GM23248 (cell line): Measurements from ENCODE around the gene ZSCAN5B. TPM values are rescaled to one million over a fixed set of nuclear protein-coding genes. Genes with fewer than 3 reads are reported as not detected.

ENCODE experiments used
- DNase-seq: peaks from one replicate; pipeline ENCODE4 v3.0.0-alpha.2; 2015
- H2AFZ ChIP-seq: fragments of 200-600 bp; sonication (generic); 2 replicates; pipeline ENCODE4 v1.6.1; 2016; ENCODE audit warnings: antibody characterized with exemption
- H3F3A ChIP-seq: fragments of 200-600 bp; sonication (generic); 2 replicates; pipeline ENCODE4 v1.6.1; 2016; ENCODE audit warnings: mild to moderate bottlenecking, antibody characterized with exemption, mixed run types; ENCODE audit not compliant: insufficient read depth
- H3K27ac ChIP-seq: fragments of 200-600 bp; sonication (generic); 2 replicates; pipeline ENCODE4 v1.5.1; 2016; ENCODE audit warnings: mild to moderate bottlenecking
- H3K27me3 ChIP-seq: fragments of 200-600 bp; sonication (generic); replicated peaks from 2 replicates; pipeline ENCODE4 v1.6.1; 2016; ENCODE audit warnings: mild to moderate bottlenecking; ENCODE audit not compliant: insufficient read depth
- H3K36me3 ChIP-seq: fragments of 200-600 bp; sonication (generic); 2 replicates; pipeline ENCODE4 v1.6.1; 2016; ENCODE audit warnings: low read depth, mild to moderate bottlenecking
- H3K4me1 ChIP-seq: fragments of 200-600 bp; sonication (generic); 2 replicates; pipeline ENCODE4 v1.6.1; 2016; ENCODE audit warnings: mild to moderate bottlenecking; ENCODE audit not compliant: insufficient read depth
- H3K4me2 ChIP-seq: fragments of 200-600 bp; sonication (generic); one replicate; pipeline ENCODE4 v1.6.1; 2016; ENCODE audit warnings: mild to moderate bottlenecking; ENCODE audit not compliant: unreplicated experiment
- H3K4me3 ChIP-seq: fragments of 200-600 bp; sonication (generic); 2 replicates; pipeline ENCODE4 v1.5.1; 2016; ENCODE audit warnings: mild to moderate bottlenecking
- H3K79me2 ChIP-seq: fragments of 200-600 bp; sonication (generic); 2 replicates; pipeline ENCODE4 v1.6.1; 2016; ENCODE audit warnings: mild to moderate bottlenecking; ENCODE audit not compliant: insufficient read depth
- H3K9ac ChIP-seq: fragments of 200-600 bp; sonication (generic); 2 replicates; pipeline ENCODE4 v1.6.1; 2016; ENCODE audit warnings: mild to moderate bottlenecking
- H3K9me2 ChIP-seq: fragments of 200-600 bp; sonication (generic); 2 replicates; pipeline ENCODE4 v1.6.1; 2016; ENCODE audit warnings: mixed run types, mild to moderate bottlenecking, moderate library complexity; ENCODE audit not compliant: insufficient read depth
- H3K9me3 ChIP-seq: fragments of 200-600 bp; sonication (generic); one replicate; pipeline ENCODE4 v1.6.1; 2017; ENCODE audit warnings: low read depth
- H4K20me1 ChIP-seq: fragments of 200-600 bp; sonication (generic); 2 replicates; pipeline ENCODE4 v1.6.0; 2016; ENCODE audit not compliant: insufficient read depth
- EZH2 ChIP-seq: fragments of 200-600 bp; sonication (generic); IDR thresholded peaks from 2 replicates; pipeline ENCODE4 v1.6.1; 2018; ENCODE audit warnings: antibody characterized with exemption, mild to moderate bottlenecking; ENCODE audit not compliant: insufficient read depth, poor library complexity, severe bottlenecking
- EZH2phosphoT487 ChIP-seq: fragments of 200-600 bp; sonication (generic); IDR thresholded peaks from 2 replicates; pipeline ENCODE4 v1.6.1; 2018; ENCODE audit warnings: antibody characterized with exemption, moderate library complexity, mild to moderate bottlenecking, low read depth; ENCODE audit not compliant: insufficient read depth
- WGBS, 2 experiments: methylation state at CpG; one replicate each; pipeline ENCODE4 v1.1.6; 2015 to 2017; ENCODE audit warnings: low lambda C conversion rate in 2 of 2, low coverage in 1 of 2; ENCODE audit errors: missing lambda C conversion rate in 2 of 2; 5-methylcytosine and 5-hydroxymethylcytosine counted together
- in situ Hi-C: fragments of 300-500 bp; cut with MboI; formaldehyde crosslinking; loops from 2 replicates; pipeline ENCODE4 v1.15.0; 2020
- polyA plus RNA-seq: library from polyadenylated mRNA; unstranded; fragments of >200 nt; fragmentation: Nextera tagmentation; extraction: Ambion mirVana; gene quantifications from 2 replicates; pipeline ENCODE4 v1.2.1, GENCODE V29; 2016
- total RNA-seq: library from RNA; depleted of rRNA; stranded (reverse); fragments of >200 nt; shearing (Covaris generic); gene quantifications from 2 replicates; pipeline ENCODE4 v1.2.3, GENCODE V29; 2014

ZSCAN5B gene
- total and polyA plus RNA-seq, 2 experiments from 2014 or later = not detected

- Histone ChIP-seq H3F3A (no peaks in the 10 kb centered on the region), H3K27me3 (peaks cover 4% of the 10 kb centered on the region; the same call in 1 of the 2 replicates), H4K20me1 (no peaks in the 10 kb centered on the region), H3K4me2 (no peak overlapping the region), H3K36me3 (no peaks in the 10 kb centered on the region), H3K4me1 (no peaks in the 10 kb centered on the region), H2AFZ (no peak overlapping the region), H3K9ac (no peak overlapping the region), H3K27ac (no peak overlapping the region), H3K4me3 (no peak overlapping the region), H3K9me2 (no peaks in the 10 kb centered on the region), H3K9me3 (no peaks in the 10 kb centered on the region), H3K79me2 (no peaks in the 10 kb centered on the region)
- 29 to 36% methylated on average over 11 of the region's 11 CpGs for WGBS, 2 experiments
- no peak for DNase-seq
- in situ Hi-C loops = loop anchor here (5.0 kb wide), 1 partner anchor 102 kb away; no protein-coding TSS in a partner anchor
- no peak for TF ChIP-seq EZH2
- no peak for TF ChIP-seq EZH2phosphoT487
These were observed 23.0 kb downstream of the ZSCAN5B start for GRCh38 chr19:56174550-56174949.

- WGBS, 2 experiments = 1 to 2% methylated on average over 6 to 9 of the region's 9 CpGs
- Histone ChIP-seq H3K4me2 (no peak overlapping the region), H3K9me2 (no peaks in the 10 kb centered on the region), H3K36me3 (no peaks in the 10 kb centered on the region), H3K27ac (no peak overlapping the region), H2AFZ (no peak overlapping the region), H3F3A (no peaks in the 10 kb centered on the region), H4K20me1 (no peaks in the 10 kb centered on the region), H3K9me3 (no peaks in the 10 kb centered on the region), H3K9ac (no peak overlapping the region), H3K4me3 (no peak overlapping the region), H3K4me1 (no peaks in the 10 kb centered on the region), H3K27me3 (peaks cover 4% of the 10 kb centered on the region; the same call in 1 of the 2 replicates), H3K79me2 (no peaks in the 10 kb centered on the region)
- in situ Hi-C loops = loop anchor here (5.0 kb wide), 1 partner anchor 102 kb away; no protein-coding TSS in a partner anchor
- no peak for DNase-seq
- no peak for TF ChIP-seq EZH2phosphoT487
- TF ChIP-seq EZH2 = no peak
These were observed 23.5 kb downstream of the ZSCAN5B start for GRCh38 chr19:56174086-56174485.

DNA sequence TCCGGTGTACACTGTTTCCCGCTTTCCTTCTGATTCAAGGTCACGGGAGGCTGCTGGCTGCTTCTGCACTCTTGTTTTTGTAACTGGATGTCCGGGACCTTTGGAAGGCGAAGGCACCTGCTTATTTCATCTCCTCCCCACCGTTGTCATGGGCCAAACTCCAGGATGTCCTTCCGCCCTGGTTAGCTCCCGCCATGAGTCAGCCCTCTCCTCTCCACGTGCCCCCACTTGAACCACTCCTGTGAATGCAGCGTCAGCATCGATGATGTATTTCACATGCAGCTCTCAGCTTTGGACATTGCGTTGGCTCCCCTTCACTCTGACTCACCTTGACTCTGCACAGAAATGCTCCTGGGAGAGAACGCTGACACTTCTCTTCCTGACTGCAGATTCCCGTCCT, 27.3 kb downstream of the ZSCAN5B start:
- Histone ChIP-seq H2AFZ (no peak overlapping the region), H3K9ac (no peak overlapping the region), H3K9me3 (no peaks in the 10 kb centered on the region), H3K4me2 (no peak overlapping the region), H3K36me3 (no peaks in the 10 kb centered on the region), H4K20me1 (no peaks in the 10 kb centered on the region), H3K4me3 (no peak overlapping the region), H3F3A (no peaks in the 10 kb centered on the region), H3K79me2 (no peaks in the 10 kb centered on the region), H3K9me2 (no peaks in the 10 kb centered on the region), H3K27ac (no peak overlapping the region), H3K27me3 (0 out of 2 replicates have a peak, but pooled peaks cover 4% of the 10 kb centered on the region), H3K4me1 (no peaks in the 10 kb centered on the region)
- in situ Hi-C loops = loop anchor here (5.0 kb wide), 1 partner anchor 98 kb away; no protein-coding TSS in a partner anchor
- 62 to 65% methylated on average over 13 to 14 of the region's 14 CpGs for WGBS, 2 experiments
- DNase-seq = peak; percentile 33
- TF ChIP-seq EZH2phosphoT487 = no peak
- no peak for TF ChIP-seq EZH2

DNA sequence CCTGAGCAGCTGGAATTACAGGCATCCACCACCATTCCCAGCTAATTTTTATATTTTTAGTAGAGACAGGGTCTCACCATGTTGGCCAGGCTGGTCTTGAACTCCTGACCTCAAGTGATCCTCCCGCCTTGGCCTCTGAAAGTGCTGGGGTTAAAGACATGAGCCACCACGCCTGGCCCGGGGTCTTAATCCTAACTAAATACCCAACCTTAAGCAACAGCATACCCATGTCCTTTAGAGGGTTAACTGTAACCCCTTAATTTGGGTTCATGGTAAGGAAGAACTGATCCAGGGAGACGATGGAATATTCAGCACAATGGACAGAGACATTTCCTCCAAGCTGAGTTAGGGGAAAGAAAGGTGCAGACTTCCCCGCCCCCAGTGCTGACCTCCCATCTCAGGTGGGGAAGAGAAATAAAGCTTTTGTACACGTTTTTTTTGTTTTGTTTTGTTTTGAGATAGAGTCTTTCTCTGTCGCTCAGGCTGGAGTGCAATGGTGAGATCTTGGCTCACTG, 30.5 kb downstream of the ZSCAN5B start:
- H3K9me2 ChIP-seq = no peaks in the 10 kb centered on the region
- H3K36me3 ChIP-seq = no peaks in the 10 kb centered on the region
- no peaks in the 10 kb centered on the region for H4K20me1 ChIP-seq
- H3K4me1 ChIP-seq = no peaks in the 10 kb centered on the region
- H3K27ac ChIP-seq = no peak overlapping the region
- DNase-seq = no peak
- H2AFZ ChIP-seq = no peak overlapping the region
- H3K9ac ChIP-seq = no peak overlapping the region
- no peaks in the 10 kb centered on the region for H3K27me3 ChIP-seq
- no peaks in the 10 kb centered on the region for H3K79me2 ChIP-seq
- H3K4me3 ChIP-seq = no peak overlapping the region
- no peak overlapping the region for H3K4me2 ChIP-seq
- TF ChIP-seq EZH2phosphoT487 (no peak), EZH2 (no peak)
- no peaks in the 10 kb centered on the region for H3K9me3 ChIP-seq
- 29 to 31% methylated on average over 7 of the region's 7 CpGs for WGBS, 2 experiments
- H3F3A ChIP-seq = no peaks in the 10 kb centered on the region
- in situ Hi-C loops = no loop called here
